SK-N-SH treated with all-trans-retinoic acid at 6 μM for 48 hours (cell line): ENCODE data around the gene ARSB.

Experiments used
- ATAC-seq: fragments of 200-7000 bp; cut with Tn5 transposase; 3 replicates; pipeline ENCODE4 v1.9.1; 2020; ENCODE audit warnings: mild to moderate bottlenecking, moderate library complexity
- ARNTL ChIP-seq: fragments of 450-650 bp; formaldehyde crosslinking; IDR thresholded peaks from 2 replicates; pipeline ENCODE4 v1.5.0; 2020; ENCODE audit warnings: low read depth, mild to moderate bottlenecking, moderate library complexity, borderline replicate concordance
- BACH2 ChIP-seq: fragments of 250-450 bp; sonication (Bioruptor Pico); IDR thresholded peaks from 2 replicates; pipeline ENCODE4 v1.9.0; 2021; ENCODE audit warnings: mild to moderate bottlenecking, borderline replicate concordance
- CSDC2 ChIP-seq: fragments of 250-450 bp; sonication (Bioruptor Pico); IDR thresholded peaks from 2 replicates; pipeline ENCODE4 v1.5.0; 2020; ENCODE audit warnings: mild to moderate bottlenecking, moderate library complexity
- ESRRG ChIP-seq: fragments of 250-450 bp; sonication (Bioruptor Pico); IDR thresholded peaks from 2 replicates; pipeline ENCODE4 v1.6.1; 2021; ENCODE audit warnings: mild to moderate bottlenecking
- GLIS3 ChIP-seq: fragments of 250-450 bp; sonication (Bioruptor Pico); IDR thresholded peaks from 2 replicates; pipeline ENCODE4 v1.5.0; 2020; ENCODE audit warnings: mild to moderate bottlenecking, moderate library complexity
- ISL1 ChIP-seq: fragments of 250-450 bp; sonication (Bioruptor Pico); IDR thresholded peaks from 2 replicates; pipeline ENCODE4 v2.1.2; 2022; ENCODE audit warnings: mild to moderate bottlenecking, moderate library complexity
- OSR1 ChIP-seq: fragments of 250-450 bp; sonication (Bioruptor Pico); IDR thresholded peaks from 2 replicates; pipeline ENCODE4 v1.8.0; 2022; ENCODE audit warnings: moderate library complexity, mild to moderate bottlenecking, inconsistent platforms
- PPARA ChIP-seq: fragments of 250-450 bp; sonication (Bioruptor Pico); IDR thresholded peaks from 2 replicates; pipeline ENCODE4 v1.5.0; 2020; ENCODE audit warnings: mild to moderate bottlenecking, borderline replicate concordance
- RARB ChIP-seq: fragments of 250-450 bp; sonication (Bioruptor Pico); IDR thresholded peaks from 2 replicates; pipeline ENCODE4 v1.8.0; 2021; ENCODE audit warnings: mild to moderate bottlenecking, moderate library complexity
- SNAI2 ChIP-seq: fragments of 250-450 bp; sonication (Bioruptor Pico); IDR thresholded peaks from 2 replicates; pipeline ENCODE4 v1.5.0; 2020; ENCODE audit warnings: mild to moderate bottlenecking, moderate library complexity
- TCF4 ChIP-seq: fragments of 250-450 bp; sonication (Bioruptor Pico); IDR thresholded peaks from 2 replicates; pipeline ENCODE4 v1.8.0; 2021; ENCODE audit warnings: mild to moderate bottlenecking, moderate library complexity, borderline replicate concordance
- TOX ChIP-seq: fragments of 250-450 bp; sonication (Bioruptor Pico); IDR thresholded peaks from 2 replicates; pipeline ENCODE4 v1.8.0; 2021; ENCODE audit warnings: mild to moderate bottlenecking, moderate library complexity, borderline replicate concordance
- ZC3H10 ChIP-seq: fragments of 250-450 bp; sonication (Bioruptor Pico); IDR thresholded peaks from 2 replicates; pipeline ENCODE4 v1.5.1; 2021; ENCODE audit warnings: mild to moderate bottlenecking, moderate library complexity
- ZFP3 ChIP-seq: fragments of 250-450 bp; sonication (Bioruptor Pico); IDR thresholded peaks from 2 replicates; pipeline ENCODE4 v1.5.0; 2020; ENCODE audit warnings: mild to moderate bottlenecking, moderate library complexity
- ZFP30 ChIP-seq: fragments of 450-650 bp; formaldehyde crosslinking; IDR thresholded peaks from 2 replicates; pipeline ENCODE4 v1.5.0; 2022; ENCODE audit warnings: mild to moderate bottlenecking, moderate library complexity
- ZNF565 ChIP-seq: fragments of 450-650 bp; formaldehyde crosslinking; conservative IDR thresholded peaks from 2 replicates; pipeline ENCODE4 v1.5.0; 2020; ENCODE audit warnings: low read depth, mild to moderate bottlenecking, moderate library complexity
- ZNF70 ChIP-seq: fragments of 450-650 bp; formaldehyde crosslinking; IDR thresholded peaks from 2 replicates; pipeline ENCODE4 v1.5.0; 2020; ENCODE audit warnings: mild to moderate bottlenecking, moderate library complexity
- ZNF8 ChIP-seq: fragments of 450-650 bp; formaldehyde crosslinking; IDR thresholded peaks from 2 replicates; pipeline ENCODE4 v1.5.0; 2020; ENCODE audit warnings: mild to moderate bottlenecking, moderate library complexity
- TF ChIP-seq, protein P1 (sequence below): fragments of 250-450 bp; sonication (Bioruptor Pico); IDR thresholded peaks from 2 replicates; pipeline ENCODE4 v1.5.1; 2021; ENCODE audit warnings: mild to moderate bottlenecking, moderate library complexity
- TF ChIP-seq, protein P2 (sequence below): fragments of 250-450 bp; sonication (Bioruptor Pico); IDR thresholded peaks from 2 replicates; pipeline ENCODE4 v1.5.0; 2020; ENCODE audit warnings: mild to moderate bottlenecking, moderate library complexity
- TF ChIP-seq, protein P3 (sequence below): fragments of 250-450 bp; sonication (Bioruptor Pico); IDR thresholded peaks from 2 replicates; pipeline ENCODE4 v1.8.0; 2020; ENCODE audit warnings: mild to moderate bottlenecking, moderate library complexity, borderline replicate concordance
- TF ChIP-seq, protein P4 (sequence below): fragments of 250-450 bp; sonication (Bioruptor Pico); IDR thresholded peaks from 2 replicates; pipeline ENCODE4 v1.8.0; 2021; ENCODE audit warnings: low read depth, mild to moderate bottlenecking, moderate library complexity, borderline replicate concordance
- TF ChIP-seq, protein P5 (sequence below): fragments of 250-450 bp; sonication (Bioruptor Pico); IDR thresholded peaks from 2 replicates; pipeline ENCODE4 v1.5.1; 2020; ENCODE audit warnings: low read depth, mild to moderate bottlenecking, moderate library complexity

Gene ARSB

DNA sequence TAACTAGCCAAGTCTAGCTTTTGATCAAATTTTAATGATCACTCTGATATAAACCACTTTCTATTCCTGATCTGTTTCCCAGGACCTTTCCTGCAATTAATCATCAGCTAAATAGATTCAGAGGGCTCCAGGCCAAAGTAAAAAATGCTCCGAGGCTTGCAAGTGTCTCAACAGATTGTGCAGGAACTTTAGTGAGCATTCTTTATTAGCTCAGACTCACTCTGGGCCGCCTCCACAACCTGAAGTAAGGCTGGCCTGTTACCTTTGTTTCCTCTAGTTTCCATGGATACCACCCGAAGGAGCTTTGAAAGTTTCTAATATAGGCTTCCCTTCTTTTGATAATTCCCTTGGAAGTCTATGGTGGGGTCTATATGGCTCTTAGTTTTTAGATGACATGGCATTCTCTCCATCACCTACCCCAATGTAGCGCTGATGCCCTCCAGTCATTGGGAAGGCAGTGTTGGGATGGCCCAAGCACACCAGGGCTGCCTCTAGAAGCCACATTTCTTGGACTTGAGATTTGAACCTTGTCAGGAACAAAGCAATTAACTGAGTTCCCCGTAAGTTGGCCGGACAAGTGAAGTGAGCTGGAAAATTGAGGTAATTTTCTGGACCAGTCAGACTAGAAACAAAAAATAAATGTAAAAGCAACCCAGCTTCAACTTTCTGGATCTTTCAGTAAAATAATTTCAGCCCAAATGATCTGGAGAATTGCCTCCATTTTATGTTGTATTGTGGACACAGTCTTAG, 238.9 kb downstream of the ARSB start:
- TF ChIP-seq ZC3H10 (CRISPR knock-in tag) (no peak), ISL1 (CRISPR knock-in tag) (peak; percentile 51; the same call in 1 of the 2 replicates), ZFP30 (no peak), PPARA (CRISPR knock-in tag) (no peak)
- ATAC-seq: peak; percentile 55

DNA sequence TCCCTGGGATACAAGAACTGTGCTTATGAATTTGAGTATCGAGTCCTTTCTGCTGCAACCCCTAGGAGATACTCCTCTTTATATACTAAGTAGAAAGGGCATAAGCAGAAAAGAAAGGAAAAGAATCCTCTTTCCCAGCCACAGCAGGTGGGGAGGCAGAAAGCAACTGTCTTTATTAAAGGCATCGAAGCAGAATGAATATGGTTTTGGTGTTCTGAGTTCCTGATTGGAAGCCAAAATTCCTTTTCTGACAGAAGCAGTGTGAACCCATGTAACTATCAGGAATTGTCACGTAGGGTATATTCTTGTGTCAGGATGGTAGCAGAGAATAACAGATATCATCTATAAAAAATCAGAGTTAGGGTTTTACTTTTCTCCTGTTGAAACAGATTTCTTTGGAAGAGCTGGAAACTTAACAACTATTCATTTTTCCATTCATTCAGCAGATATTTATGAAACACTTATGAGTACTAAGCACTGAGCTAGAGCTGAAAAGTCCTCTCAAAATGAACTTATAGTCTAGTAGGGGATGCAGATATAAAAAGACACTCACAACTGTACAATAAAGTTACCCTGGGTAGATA, 240.1 kb downstream of the ARSB start:
- TF ChIP-seq ESRRG (CRISPR knock-in tag) (no peak), GLIS3 (no peak), BACH2 (CRISPR knock-in tag) (no peak), ZFP3 (no peak), ISL1 (CRISPR knock-in tag) (no peak), RARB (no peak)
- TF ChIP-seq, protein P1, sequence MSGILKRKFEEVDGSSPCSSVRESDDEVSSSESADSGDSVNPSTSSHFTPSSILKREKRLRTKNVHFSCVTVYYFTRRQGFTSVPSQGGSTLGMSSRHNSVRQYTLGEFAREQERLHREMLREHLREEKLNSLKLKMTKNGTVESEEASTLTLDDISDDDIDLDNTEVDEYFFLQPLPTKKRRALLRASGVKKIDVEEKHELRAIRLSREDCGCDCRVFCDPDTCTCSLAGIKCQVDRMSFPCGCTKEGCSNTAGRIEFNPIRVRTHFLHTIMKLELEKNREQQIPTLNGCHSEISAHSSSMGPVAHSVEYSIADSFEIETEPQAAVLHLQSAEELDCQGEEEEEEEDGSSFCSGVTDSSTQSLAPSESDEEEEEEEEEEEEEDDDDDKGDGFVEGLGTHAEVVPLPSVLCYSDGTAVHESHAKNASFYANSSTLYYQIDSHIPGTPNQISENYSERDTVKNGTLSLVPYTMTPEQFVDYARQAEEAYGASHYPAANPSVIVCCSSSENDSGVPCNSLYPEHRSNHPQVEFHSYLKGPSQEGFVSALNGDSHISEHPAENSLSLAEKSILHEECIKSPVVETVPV (CRISPR knock-in tag): no peak
- no peak for ATAC-seq

DNA sequence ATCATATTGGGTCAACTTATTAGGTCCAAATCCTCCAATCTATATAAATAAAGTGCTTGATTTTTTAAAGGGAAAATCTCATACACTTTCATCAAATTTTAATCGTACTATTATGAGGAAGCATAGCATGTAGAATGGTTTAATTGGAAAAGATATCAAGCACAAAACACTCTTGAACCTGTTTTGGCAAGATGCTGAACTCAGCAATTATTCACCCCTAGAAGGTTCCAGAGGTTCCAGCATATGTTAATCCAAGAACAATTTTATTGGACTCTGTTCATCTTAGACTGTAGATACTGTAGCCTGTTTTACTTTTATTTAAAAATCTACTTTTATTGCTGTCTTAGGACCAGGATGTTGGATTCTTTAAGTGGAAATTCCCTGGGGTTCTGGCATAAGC, 244.1 kb downstream of the ARSB start:
- TF ChIP-seq, protein P2, sequence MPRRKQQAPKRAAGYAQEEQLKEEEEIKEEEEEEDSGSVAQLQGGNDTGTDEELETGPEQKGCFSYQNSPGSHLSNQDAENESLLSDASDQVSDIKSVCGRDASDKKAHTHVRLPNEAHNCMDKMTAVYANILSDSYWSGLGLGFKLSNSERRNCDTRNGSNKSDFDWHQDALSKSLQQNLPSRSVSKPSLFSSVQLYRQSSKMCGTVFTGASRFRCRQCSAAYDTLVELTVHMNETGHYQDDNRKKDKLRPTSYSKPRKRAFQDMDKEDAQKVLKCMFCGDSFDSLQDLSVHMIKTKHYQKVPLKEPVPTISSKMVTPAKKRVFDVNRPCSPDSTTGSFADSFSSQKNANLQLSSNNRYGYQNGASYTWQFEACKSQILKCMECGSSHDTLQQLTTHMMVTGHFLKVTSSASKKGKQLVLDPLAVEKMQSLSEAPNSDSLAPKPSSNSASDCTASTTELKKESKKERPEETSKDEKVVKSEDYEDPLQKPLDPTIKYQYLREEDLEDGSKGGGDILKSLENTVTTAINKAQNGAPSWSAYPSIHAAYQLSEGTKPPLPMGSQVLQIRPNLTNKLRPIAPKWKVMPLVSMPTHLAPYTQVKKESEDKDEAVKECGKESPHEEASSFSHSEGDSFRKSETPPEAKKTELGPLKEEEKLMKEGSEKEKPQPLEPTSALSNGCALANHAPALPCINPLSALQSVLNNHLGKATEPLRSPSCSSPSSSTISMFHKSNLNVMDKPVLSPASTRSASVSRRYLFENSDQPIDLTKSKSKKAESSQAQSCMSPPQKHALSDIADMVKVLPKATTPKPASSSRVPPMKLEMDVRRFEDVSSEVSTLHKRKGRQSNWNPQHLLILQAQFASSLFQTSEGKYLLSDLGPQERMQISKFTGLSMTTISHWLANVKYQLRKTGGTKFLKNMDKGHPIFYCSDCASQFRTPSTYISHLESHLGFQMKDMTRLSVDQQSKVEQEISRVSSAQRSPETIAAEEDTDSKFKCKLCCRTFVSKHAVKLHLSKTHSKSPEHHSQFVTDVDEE (CRISPR knock-in tag): no peak
- TF ChIP-seq, protein P1 (CRISPR knock-in tag): no peak
- TF ChIP-seq ZFP3 (no peak), ZNF8 (CRISPR knock-in tag) (no peak), RARB (no peak), ZFP30 (no peak), TCF4 (CRISPR knock-in tag) (no peak), OSR1 (no peak), PPARA (CRISPR knock-in tag) (no peak), ZNF70 (no peak), TOX (CRISPR knock-in tag) (no peak), CSDC2 (no peak), SNAI2 (CRISPR knock-in tag) (no peak), ZNF565 (CRISPR knock-in tag) (no peak), ARNTL (CRISPR knock-in tag) (no peak)
- TF ChIP-seq, protein P3, sequence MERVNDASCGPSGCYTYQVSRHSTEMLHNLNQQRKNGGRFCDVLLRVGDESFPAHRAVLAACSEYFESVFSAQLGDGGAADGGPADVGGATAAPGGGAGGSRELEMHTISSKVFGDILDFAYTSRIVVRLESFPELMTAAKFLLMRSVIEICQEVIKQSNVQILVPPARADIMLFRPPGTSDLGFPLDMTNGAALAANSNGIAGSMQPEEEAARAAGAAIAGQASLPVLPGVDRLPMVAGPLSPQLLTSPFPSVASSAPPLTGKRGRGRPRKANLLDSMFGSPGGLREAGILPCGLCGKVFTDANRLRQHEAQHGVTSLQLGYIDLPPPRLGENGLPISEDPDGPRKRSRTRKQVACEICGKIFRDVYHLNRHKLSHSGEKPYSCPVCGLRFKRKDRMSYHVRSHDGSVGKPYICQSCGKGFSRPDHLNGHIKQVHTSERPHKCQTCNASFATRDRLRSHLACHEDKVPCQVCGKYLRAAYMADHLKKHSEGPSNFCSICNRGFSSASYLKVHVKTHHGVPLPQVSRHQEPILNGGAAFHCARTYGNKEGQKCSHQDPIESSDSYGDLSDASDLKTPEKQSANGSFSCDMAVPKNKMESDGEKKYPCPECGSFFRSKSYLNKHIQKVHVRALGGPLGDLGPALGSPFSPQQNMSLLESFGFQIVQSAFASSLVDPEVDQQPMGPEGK (CRISPR knock-in tag): no peak
- TF ChIP-seq, protein P4, sequence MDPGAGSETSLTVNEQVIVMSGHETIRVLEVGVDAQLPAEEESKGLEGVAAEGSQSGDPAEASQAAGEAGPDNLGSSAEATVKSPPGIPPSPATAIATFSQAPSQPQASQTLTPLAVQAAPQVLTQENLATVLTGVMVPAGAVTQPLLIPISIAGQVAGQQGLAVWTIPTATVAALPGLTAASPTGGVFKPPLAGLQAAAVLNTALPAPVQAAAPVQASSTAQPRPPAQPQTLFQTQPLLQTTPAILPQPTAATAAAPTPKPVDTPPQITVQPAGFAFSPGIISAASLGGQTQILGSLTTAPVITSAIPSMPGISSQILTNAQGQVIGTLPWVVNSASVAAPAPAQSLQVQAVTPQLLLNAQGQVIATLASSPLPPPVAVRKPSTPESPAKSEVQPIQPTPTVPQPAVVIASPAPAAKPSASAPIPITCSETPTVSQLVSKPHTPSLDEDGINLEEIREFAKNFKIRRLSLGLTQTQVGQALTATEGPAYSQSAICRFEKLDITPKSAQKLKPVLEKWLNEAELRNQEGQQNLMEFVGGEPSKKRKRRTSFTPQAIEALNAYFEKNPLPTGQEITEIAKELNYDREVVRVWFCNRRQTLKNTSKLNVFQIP: no peak
- TF ChIP-seq, protein P5, sequence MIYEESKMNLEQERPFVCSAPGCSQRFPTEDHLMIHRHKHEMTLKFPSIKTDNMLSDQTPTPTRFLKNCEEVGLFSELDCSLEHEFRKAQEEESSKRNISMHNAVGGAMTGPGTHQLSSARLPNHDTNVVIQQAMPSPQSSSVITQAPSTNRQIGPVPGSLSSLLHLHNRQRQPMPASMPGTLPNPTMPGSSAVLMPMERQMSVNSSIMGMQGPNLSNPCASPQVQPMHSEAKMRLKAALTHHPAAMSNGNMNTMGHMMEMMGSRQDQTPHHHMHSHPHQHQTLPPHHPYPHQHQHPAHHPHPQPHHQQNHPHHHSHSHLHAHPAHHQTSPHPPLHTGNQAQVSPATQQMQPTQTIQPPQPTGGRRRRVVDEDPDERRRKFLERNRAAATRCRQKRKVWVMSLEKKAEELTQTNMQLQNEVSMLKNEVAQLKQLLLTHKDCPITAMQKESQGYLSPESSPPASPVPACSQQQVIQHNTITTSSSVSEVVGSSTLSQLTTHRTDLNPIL (CRISPR knock-in tag): no peak
- TF ChIP-seq, all 23 proteins: peak for 0
- ATAC-seq: no peak
